HG02884 (cell line): ENCODE results near the gene FNIP2.
A peak's percentile ranks its signal among the peaks of the same experiment; 100 is the strongest.

Experiments
- ATAC-seq: cut with Tn5 transposase; IDR thresholded peaks from one replicate; pipeline ENCODE4 v1.9.1; 2021; ENCODE audit warnings: mild to moderate bottlenecking, moderate library complexity; ENCODE audit not compliant: unreplicated experiment

FNIP2 gene

GRCh38 chr4:158835226-158836001, 66.6 kb downstream of the FNIP2 start:
- ATAC-seq, result no peak

DNA sequence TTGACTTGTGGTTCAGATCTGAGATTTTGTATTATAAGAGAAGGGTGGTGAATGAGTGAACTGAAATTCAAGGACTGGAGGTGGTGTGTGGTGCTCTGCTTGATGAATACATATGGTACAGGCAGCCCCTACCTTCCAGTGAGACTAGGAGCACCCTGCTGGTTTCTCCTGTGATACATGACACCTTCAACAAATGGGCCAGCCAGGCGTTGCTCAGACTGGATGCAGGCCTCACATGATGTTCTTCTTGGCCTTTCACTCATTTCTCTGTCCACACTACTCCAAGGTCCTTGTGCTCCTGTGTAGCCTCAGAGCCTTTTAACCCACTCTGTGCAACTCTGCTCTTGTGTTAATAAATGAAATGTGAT, 67.2 kb downstream of the FNIP2 start:
- ATAC-seq, result no peak

DNA sequence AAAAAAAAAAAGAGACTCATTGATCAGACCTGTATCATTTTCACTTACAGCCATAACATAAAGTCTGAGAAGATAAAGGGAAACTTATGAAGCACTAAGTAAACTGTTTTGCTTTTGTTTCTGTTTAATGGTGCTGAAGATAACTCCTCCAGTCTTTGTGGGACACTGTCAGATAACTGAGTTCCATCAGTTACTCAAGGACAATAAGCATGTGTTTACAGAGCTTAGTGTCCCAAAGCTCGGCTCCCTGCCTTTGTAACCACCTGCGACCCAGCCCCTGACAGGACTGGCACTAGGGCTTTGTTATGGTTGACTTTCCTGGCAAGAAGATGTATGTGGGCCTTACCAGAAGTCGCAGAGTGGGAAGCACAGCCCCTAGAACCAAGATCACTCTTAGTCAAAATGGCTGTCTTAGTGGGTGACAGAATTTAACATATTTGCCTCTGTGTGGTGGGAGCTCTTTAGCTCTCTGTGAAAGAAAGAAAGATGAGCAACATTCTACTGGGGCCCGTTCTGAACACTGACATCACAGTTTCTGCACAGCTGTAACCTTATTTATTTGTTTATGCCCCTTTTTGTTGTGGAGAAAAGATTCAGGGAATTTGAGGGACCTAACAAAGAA, 68.1 kb downstream of the FNIP2 start:
- no peak for ATAC-seq

DNA sequence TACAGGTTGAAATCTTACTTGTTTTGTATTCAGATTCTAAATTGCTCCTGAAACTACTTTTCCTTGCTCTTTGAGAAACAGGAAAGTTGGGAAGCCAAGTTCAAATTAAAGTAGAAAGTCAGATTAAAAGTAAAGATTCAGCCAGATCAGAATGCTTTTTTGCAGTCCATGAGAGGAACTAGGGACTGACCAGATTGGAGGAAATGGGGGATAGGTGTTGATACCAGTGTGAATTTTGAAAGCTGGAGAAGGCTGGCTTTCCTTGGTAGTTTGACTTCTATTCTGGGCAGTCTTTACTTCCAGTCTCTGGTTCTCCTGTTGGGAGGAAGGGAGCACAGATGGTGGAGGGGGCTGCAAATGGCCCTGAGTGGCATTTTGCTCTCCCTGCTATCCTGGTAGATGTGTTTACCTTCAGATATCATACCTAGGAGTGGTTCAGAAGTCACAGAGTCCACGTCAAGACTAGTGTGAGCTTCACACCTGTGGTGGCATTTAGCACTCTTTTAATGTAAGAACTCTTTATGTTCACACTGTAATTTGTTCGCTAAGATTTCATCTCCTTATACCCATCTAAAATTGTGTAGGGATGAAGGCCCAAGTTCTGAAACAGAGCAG, 68.8 kb downstream of the FNIP2 start:
- no peak for ATAC-seq

DNA sequence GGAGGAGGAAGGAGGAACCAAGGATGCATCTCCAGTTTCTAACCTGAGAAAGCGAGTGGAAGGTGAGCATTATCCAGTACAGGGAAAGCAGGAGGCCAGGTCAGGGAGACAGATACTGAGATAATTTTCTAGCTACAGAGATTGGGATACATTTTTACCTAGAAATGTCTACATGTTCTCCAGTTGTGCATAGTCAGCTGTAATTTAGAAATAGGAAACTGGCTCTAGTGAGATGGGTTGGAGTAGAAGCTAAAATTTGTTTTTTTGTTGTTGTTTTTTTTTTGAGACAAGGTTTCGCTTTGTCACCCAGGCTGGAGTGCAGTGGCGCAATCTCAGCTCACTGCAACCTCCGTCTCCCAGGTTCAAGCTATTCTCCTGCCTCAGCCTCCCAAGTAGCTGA, 71.3 kb downstream of the FNIP2 start:
- ATAC-seq, result no peak

DNA sequence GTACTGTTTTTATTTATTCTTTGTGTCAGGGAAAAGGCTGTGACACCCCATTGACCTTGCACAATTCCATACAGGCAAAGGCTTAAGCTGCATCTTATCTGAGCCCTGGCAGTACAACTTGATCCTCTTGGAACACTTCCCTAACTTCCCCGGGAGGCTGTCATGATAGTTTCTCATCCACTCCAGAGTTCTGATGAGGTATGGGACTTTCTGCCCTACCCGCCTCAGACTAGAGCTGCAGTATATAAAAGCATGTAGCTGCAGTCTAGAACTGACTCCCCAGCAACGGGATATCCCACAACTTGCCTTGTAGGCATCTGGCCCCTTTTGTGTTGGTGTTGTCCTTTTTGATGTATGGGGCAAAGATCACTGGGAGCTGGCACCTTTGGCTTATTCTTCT, 72.7 kb downstream of the FNIP2 start:
- ATAC-seq, result no peak

DNA sequence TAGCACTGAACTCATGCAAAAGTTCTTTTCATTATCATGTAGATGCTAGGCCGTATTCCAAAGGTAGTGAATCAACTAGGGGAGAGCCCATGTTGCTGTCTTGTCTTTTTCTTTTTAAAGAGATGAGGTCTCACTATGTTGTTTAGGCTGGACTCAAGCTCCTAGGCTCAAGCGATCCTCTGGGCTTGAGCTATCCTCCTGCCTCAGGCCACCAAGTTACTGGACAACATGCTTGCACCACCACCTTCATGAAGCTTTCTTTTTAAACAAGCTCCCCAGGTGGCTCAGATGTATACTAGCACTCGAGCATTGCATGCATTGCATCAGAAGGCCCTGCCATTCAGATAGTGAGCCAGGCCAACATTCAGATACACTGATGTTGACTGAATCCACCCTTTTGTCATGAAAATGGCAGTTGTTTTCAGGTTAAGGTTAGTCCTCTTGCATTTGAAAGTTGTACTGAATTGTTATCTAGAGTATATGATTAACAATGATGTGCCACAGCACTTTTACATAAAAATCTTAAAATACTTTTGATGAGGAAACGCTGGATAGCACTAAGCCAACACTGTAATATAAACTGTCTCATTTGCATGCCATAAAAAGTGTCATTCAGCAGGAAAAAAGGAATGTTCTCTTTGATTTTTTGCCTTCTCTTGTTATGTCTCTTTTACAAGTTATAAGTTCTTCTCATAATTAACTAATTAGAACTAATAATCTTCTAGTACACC, 76.7 kb downstream of the FNIP2 start:
- ATAC-seq, result no peak

GRCh38 chr4:158847535-158847934, 78.7 kb downstream of the FNIP2 start:
- no peak for ATAC-seq

DNA sequence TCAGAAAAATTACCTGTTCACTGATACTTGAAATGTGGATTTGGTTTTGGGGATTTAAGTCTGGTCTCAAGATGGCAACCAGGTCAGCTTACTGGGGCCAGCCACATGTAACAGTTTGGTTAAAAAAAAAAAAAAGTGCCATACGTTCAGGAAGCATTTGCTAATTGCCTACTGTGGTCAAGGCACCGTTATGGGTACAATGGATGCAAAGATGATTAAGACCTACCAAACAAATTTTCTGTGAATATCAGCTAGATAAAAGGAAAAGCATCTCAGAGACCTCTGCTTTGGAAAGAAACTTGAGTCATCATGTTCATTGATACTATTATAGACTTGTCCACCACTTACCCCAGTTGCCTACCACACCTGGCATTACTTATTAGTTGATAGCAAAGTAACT, 80.9 kb downstream of the FNIP2 start:
- no peak for ATAC-seq

DNA sequence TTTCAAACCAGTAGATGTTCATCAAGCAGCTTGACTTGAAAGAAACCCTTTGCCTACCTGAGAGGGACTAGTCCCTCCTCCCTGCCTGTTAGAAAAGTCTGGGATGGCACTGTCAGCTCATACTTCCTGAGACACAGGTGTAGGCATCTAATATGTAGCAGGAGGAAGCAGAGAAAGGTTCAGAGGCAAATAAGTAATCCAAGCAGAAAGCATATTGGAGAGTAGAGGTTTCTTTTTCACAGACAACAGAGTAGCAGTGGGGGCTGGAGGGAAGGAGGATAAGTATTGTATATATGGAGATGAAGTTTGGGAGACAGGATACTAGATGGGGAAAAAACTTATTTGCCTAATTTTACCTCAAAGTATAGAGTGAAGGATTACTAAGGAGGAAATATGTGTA, 81.5 kb downstream of the FNIP2 start:
- no peak for ATAC-seq

DNA sequence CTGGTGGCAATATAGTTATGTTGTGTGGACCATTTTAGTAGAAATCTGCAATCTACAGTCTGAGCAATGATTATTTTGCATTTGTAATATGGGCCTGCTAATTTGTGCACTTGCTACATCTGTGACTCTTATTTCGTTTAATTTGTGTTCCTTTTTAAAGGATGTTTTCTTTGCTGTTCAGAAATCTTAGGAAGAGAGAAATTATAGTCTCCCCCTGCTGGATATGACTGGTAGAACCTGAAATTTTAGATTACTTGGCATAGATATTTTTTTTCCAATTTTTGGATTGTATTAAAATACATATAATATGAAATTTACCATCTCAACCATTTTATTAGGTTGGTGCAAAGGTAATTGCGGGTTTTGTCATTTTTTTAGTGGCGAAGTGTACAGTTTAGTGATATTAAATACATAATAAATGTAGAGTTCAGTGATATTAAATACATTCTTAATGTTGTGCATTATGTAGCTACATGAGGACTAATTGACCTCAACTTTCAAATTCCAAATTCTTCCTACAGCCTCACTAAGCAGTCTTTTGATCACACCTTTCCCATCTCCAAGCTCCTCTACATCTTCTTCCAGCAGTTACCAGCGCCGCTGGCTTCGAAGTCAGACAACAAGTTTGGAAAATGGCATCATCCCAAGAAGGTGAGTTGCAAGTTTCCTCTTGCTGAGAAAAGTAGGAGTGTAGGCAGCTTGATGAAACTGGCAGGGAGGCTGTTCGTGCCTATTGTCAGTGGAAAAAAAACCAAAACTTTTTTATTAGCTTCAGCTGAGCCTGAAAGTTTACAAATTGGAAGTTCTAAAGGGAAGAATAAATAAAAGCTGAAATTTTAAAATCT, 82.2 kb downstream of the FNIP2 start:
- no peak for ATAC-seq

DNA sequence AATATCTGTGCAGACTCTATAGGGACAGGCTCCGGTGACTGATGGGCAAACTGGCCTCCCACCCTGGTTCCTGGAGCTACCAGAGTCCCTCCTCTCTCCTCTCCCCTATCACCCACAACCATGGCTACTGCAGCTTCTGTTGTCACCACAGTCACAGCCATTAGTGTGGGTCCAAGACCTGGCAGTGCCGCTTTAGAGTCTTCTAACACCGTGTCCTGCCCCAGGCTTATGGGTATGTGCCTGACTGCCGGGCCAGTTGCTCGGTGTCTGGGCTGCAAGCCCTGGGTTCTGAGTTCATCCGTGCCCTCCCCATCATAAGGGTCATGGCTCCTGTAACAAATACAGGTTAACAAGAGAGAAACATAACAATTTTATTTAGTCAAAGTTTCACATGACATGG, 85.4 kb downstream of the FNIP2 start:
- no peak for ATAC-seq

DNA sequence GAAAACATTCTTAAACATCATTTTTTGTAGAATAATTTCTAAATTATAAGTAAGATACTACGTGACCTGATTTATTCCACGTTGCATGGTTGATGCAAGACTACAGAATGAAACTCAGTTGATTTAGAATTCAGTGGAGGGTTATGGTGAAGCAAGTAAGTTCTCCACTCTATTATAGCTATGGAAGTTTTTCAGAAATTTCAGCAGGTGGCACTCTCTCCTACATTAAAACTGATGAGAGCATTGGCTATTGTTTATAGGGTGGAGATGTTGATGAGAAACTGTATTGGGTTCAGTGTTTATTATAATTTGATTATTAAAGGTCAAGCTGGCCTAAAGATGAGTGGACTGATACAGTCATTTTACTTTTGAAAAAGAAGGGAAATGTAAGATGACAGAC, 88.0 kb downstream of the FNIP2 start:
- ATAC-seq, result no peak

- ATAC-seq, result no peak
Measured at GRCh38 chr4:158857951-158858350, 89.1 kb downstream of the FNIP2 start.

GRCh38 chr4:158858410-158859199, 89.8 kb downstream of the FNIP2 start:
- ATAC-seq, result no peak

GRCh38 chr4:158859661-158860060, 90.8 kb downstream of the FNIP2 start:
- ATAC-seq, result no peak

GRCh38 chr4:158860856-158861255, 92.0 kb downstream of the FNIP2 start:
- ATAC-seq, result peak; percentile 75

DNA sequence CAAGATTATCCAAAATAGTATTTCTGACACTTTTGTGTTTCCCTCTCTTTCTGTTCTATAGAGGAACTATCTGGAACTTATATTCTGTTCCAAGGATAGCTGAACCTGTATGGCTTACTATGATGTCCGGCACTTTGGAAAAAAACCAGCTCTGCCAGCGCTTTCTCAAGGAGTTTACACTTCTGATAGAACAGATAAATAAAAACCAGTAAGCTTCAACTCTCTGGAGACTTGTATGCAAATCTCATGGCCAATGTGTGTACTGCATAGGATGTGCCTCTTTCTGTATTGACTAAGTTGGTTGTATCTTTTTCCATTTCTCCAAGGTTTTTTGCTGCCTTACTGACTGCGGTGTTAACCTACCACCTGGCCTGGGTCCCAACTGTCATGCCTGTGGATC, 92.5 kb downstream of the FNIP2 start:
- peak; percentile 32 for ATAC-seq

DNA sequence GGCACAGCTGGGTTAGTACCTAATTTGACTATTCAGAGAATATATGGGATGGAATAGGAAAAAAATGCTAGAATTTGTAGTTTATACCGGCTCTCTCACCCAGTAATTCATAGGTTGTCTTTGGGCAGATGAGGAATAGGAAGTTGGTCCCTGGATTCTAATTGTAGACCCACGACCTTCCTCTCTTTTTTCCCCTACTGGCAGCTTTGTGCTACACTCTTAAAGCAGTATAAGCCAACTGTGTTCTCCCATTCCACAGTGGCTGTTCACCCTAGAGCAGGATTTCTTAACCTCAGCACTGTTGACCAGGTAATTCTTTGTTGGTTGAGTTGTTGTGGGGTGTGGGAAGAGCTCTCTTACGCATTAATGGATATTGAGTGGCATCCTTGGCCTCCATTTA, 92.9 kb downstream of the FNIP2 start:
- no peak for ATAC-seq

- ATAC-seq, result no peak
Measured at GRCh38 chr4:158863296-158863695, 94.5 kb downstream of the FNIP2 start.
